OCI-LY1 (cell line): Measurements from ENCODE around the gene GABBR2.

Source experiments
- CTCF ChIP-seq: fragments of 200-600 bp; sonication (generic), shearing (Covaris generic); IDR thresholded peaks from 2 replicates; pipeline ENCODE4 v1.5.1; 2017; ENCODE audit warnings: mild to moderate bottlenecking, antibody characterized with exemption, low read length, moderate library complexity, mixed read lengths
- EZH2 ChIP-seq: fragments of 200-600 bp; sonication (generic), shearing (Covaris generic); IDR thresholded peaks from 2 replicates; pipeline ENCODE4 v1.8.0; 2017; ENCODE audit warnings: borderline replicate concordance, mixed run types, mild to moderate bottlenecking, antibody characterized with exemption, low read length, moderate library complexity, mixed read lengths

- TF ChIP-seq CTCF = no peak
- no peak for TF ChIP-seq EZH2
These were observed 216.9 kb downstream of the GABBR2 start for GRCh38 chr9:98491828-98492227.
